HEK293 (cell line): ENCODE results near the gene NDOR1.

Experiments
- CTCF ChIA-PET: fragments of 350-600 bp; formaldehyde crosslinking; extraction: SDS; loops from one replicate; lab custom pipeline; 2021; ENCODE audit warnings: antibody characterized with exemption; lab: Yijun Ruan, JAX
- POLR2A ChIA-PET: fragments of 300-600 bp; formaldehyde crosslinking; extraction: SDS; loops from one replicate; lab custom pipeline; 2020; ENCODE audit warnings: antibody characterized with exemption, inconsistent platforms; lab: Yijun Ruan, JAX
- H3K27ac ChIP-seq: fragments of 200-500 bp; sonication (Bioruptor generic); 2 replicates; pipeline ENCODE4 v1.5.1; 2014; ENCODE audit warnings: low read depth, low read length, control low read depth, inconsistent platforms; ENCODE audit errors: extremely low read depth
- H3K36me3 ChIP-seq, 2 experiments: fragments of 200-500 bp in 1 of 2; sonication (Bioruptor generic) in 1 of 2; 1 replicate in 1 of 2; 2 replicates in 1 of 2; pipeline ENCODE4 v1.5.1; 2014 to 2017; ENCODE audit warnings: inconsistent platforms in 2 of 2, low read length in 2 of 2; ENCODE audit not compliant: control insufficient read depth in 2 of 2, insufficient read depth in 1 of 2
- H3K4me1 ChIP-seq: fragments of 200-500 bp; sonication (Bioruptor generic); 2 replicates; pipeline ENCODE4 v1.5.1; 2014; ENCODE audit warnings: mild to moderate bottlenecking, low read length, inconsistent platforms; ENCODE audit not compliant: control insufficient read depth, insufficient read depth
- H3K4me3 ChIP-seq: 2 replicates; pipeline ENCODE4 v1.5.1; 2011; ENCODE audit warnings: low read depth, mild to moderate bottlenecking, control low read depth, low read length, moderate library complexity
- H3K9me3 ChIP-seq: fragments of 200-500 bp; sonication (Bioruptor generic); 2 replicates; pipeline ENCODE4 v1.5.1; 2014; ENCODE audit warnings: low read depth, low read length, inconsistent platforms; ENCODE audit not compliant: control insufficient read depth, insufficient read depth
- BCL11A ChIP-seq: fragments of 450-650 bp; formaldehyde crosslinking; IDR thresholded peaks from 2 replicates; pipeline ENCODE4 v1.5.1; 2016; ENCODE audit warnings: low read depth, missing biosample characterization, missing genetic modification characterization
- GLIS2 ChIP-seq: fragments of 450-650 bp; formaldehyde crosslinking; IDR thresholded peaks from 2 replicates; pipeline ENCODE4 v1.5.1; 2016; ENCODE audit warnings: missing biosample characterization, missing genetic modification characterization
- KLF9 ChIP-seq: fragments of 450-650 bp; formaldehyde crosslinking; IDR thresholded peaks from 2 replicates; pipeline ENCODE4 v1.5.1; 2016; ENCODE audit warnings: missing biosample characterization, missing genetic modification characterization, low read depth
- OSR2 ChIP-seq: fragments of 450-650 bp; formaldehyde crosslinking; IDR thresholded peaks from 2 replicates; pipeline ENCODE4 v1.5.1; 2016; ENCODE audit warnings: missing biosample characterization, missing genetic modification characterization
- RBAK ChIP-seq: fragments of 450-650 bp; formaldehyde crosslinking; IDR thresholded peaks from 2 replicates; pipeline ENCODE4 v1.5.1; 2016; ENCODE audit warnings: missing biosample characterization, missing genetic modification characterization
- SETDB1 ChIP-seq: IDR thresholded peaks from one replicate; pipeline ENCODE4 v1.6.1; 2017; ENCODE audit warnings: mild to moderate bottlenecking, low read length, moderate library complexity, mixed read lengths; ENCODE audit not compliant: insufficient read length
- ZFHX2 ChIP-seq: fragments of 450-650 bp; formaldehyde crosslinking; conservative IDR thresholded peaks from 2 replicates; pipeline ENCODE4 v1.5.1; 2016; ENCODE audit warnings: missing biosample characterization, missing genetic modification characterization
- ZIC2 ChIP-seq: fragments of 450-650 bp; formaldehyde crosslinking; IDR thresholded peaks from 2 replicates; pipeline ENCODE4 v1.5.1; 2016; ENCODE audit warnings: missing biosample characterization, missing genetic modification characterization
- ZNF114 ChIP-seq: fragments of 450-650 bp; formaldehyde crosslinking; IDR thresholded peaks from 2 replicates; pipeline ENCODE4 v1.5.0; 2017; ENCODE audit warnings: missing biosample characterization, missing genetic modification characterization
- ZNF280C ChIP-seq: fragments of 450-650 bp; formaldehyde crosslinking; IDR thresholded peaks from 2 replicates; pipeline ENCODE4 v1.5.1; 2016; ENCODE audit warnings: missing biosample characterization, missing genetic modification characterization
- ZNF394 ChIP-seq: fragments of 450-650 bp; formaldehyde crosslinking; IDR thresholded peaks from 2 replicates; pipeline ENCODE4 v1.5.1; 2016; ENCODE audit warnings: missing biosample characterization, missing genetic modification characterization, mild to moderate bottlenecking, moderate library complexity, borderline replicate concordance
- ZNF488 ChIP-seq: fragments of 450-650 bp; formaldehyde crosslinking; IDR thresholded peaks from 2 replicates; pipeline ENCODE4 v1.5.1; 2016; ENCODE audit warnings: missing biosample characterization, missing genetic modification characterization
- ZNF660 ChIP-seq: fragments of 450-650 bp; IDR thresholded peaks from 2 replicates; pipeline ENCODE4 v1.5.1; 2018; ENCODE audit warnings: missing biosample characterization, mild to moderate bottlenecking, missing genetic modification characterization
- ZNF747 ChIP-seq: fragments of 450-650 bp; formaldehyde crosslinking; IDR thresholded peaks from 2 replicates; pipeline ENCODE4 v1.5.1; 2016; ENCODE audit warnings: missing biosample characterization, missing genetic modification characterization
- ZNF76 ChIP-seq: fragments of 450-650 bp; formaldehyde crosslinking; IDR thresholded peaks from 2 replicates; pipeline ENCODE4; 2016; ENCODE audit warnings: low read depth, missing biosample characterization, missing genetic modification characterization, borderline replicate concordance
- TF ChIP-seq, protein P1 (sequence below): fragments of 450-650 bp; formaldehyde crosslinking; IDR thresholded peaks from 2 replicates; pipeline ENCODE4 v1.5.1; 2016; ENCODE audit warnings: missing biosample characterization, missing genetic modification characterization
- TF ChIP-seq, protein P2 (sequence below): fragments of 450-650 bp; formaldehyde crosslinking; IDR thresholded peaks from 2 replicates; pipeline ENCODE4 v1.5.1; 2017; ENCODE audit warnings: missing biosample characterization, missing genetic modification characterization

NDOR1 gene

GRCh38 chr9:137244486-137245449, 39.3 kb downstream of the NDOR1 start (continued):
- no peak for TF ChIP-seq ZFHX2 (tag by site-specific recombination)
- TF ChIP-seq ZNF76 (tag by site-specific recombination) = no peak
- peak; percentile 50 for TF ChIP-seq KLF9 (tag by site-specific recombination)

GRCh38 chr9:137245450-137246421, 40.2 kb downstream of the NDOR1 start:
- H3K4me3 ChIP-seq = no peak overlapping the region
- TF ChIP-seq SETDB1 (no peak), ZIC2 (peak; percentile 11; the same call in 1 of the 2 replicates), ZNF114 (tag by site-specific recombination) (no peak)
- TF ChIP-seq, protein P1, sequence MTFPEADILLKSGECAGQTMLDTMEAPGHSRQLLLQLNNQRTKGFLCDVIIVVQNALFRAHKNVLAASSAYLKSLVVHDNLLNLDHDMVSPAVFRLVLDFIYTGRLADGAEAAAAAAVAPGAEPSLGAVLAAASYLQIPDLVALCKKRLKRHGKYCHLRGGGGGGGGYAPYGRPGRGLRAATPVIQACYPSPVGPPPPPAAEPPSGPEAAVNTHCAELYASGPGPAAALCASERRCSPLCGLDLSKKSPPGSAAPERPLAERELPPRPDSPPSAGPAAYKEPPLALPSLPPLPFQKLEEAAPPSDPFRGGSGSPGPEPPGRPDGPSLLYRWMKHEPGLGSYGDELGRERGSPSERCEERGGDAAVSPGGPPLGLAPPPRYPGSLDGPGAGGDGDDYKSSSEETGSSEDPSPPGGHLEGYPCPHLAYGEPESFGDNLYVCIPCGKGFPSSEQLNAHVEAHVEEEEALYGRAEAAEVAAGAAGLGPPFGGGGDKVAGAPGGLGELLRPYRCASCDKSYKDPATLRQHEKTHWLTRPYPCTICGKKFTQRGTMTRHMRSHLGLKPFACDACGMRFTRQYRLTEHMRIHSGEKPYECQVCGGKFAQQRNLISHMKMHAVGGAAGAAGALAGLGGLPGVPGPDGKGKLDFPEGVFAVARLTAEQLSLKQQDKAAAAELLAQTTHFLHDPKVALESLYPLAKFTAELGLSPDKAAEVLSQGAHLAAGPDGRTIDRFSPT (tag by site-specific recombination) = 0 out of 2 replicates have a peak, but pooled peaks have one; percentile 12
- no peaks in the 10 kb centered on the region for H3K9me3 ChIP-seq
- H3K27ac ChIP-seq = no peak overlapping the region
- H3K36me3 ChIP-seq = peaks cover 0 to 26% of the 10 kb centered on the region in 2 experiments; a peak in 1 of 3 replicates
- CTCF ChIA-PET = interaction anchor here (0.6 to 3.6 kb wide), 3 partner anchors 8 to 27 kb away, joined by 5 to 29 read pairs (median 16); partner anchors contain the start of gene NELFB
- H3K4me1 ChIP-seq = 0 out of 2 replicates have a peak, but pooled peaks cover 3% of the 10 kb centered on the region
- POLR2A ChIA-PET = interaction anchor here (2.0 to 11.5 kb wide), 5 partner anchors 8 to 116 kb away, joined by 19 to 336 read pairs (median 103); partner anchors contain the start of genes CYSRT1, NELFB, RNF208 and RNF224

DNA sequence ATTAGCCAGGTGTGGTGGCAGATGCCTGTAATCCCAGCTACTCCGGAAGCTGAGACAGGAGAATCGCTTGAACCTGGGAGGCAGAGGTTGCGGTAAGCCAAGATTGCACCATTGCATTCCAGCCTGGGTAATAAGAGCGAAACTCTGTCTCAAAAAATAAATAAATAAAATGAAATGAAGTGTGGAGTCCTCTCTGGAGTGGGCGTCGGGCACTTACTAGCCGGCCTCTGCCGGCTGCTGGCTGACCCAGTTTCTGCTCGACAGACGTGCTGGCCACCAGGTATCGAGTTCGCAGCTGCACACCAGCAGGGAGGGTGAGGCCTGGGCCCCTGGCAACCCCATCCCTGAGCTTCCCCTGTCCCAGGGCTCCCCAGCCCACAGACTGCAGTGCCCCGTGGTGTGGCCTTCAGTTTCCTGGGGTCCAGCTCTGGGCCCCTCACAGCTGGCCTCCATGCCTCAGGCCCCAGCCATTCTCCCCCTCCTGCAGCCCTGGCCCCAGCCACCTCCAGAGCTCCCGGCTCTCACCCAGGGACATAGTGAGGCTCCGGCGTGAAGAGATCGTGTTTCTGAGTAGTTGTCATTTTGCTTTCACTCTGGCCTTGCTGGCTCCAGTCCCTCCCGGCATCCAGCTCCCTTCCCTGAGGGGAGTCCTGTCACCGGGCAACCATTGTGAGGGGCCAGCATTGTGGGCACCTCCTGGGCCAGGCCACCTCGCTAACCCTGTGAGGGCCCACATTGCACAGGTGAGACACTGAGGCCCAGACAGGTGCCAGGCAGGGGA, 41.8 kb downstream of the NDOR1 start:
- CTCF ChIA-PET = interaction anchor here (0.7 to 3.6 kb wide), 5 partner anchors 10 to 176 kb away, joined by 3 to 29 read pairs (median 4); partner anchors contain the start of genes EXD3 and NOXA1
- 0 out of 2 replicates have a peak, but pooled peaks cover 3% of the 10 kb centered on the region for H3K4me1 ChIP-seq
- TF ChIP-seq ZNF394 (tag by site-specific recombination) = peak; percentile 53; the same call in 1 of the 2 replicates
- TF ChIP-seq GLIS2 (tag by site-specific recombination) = peak; percentile 58
- TF ChIP-seq, protein P2, sequence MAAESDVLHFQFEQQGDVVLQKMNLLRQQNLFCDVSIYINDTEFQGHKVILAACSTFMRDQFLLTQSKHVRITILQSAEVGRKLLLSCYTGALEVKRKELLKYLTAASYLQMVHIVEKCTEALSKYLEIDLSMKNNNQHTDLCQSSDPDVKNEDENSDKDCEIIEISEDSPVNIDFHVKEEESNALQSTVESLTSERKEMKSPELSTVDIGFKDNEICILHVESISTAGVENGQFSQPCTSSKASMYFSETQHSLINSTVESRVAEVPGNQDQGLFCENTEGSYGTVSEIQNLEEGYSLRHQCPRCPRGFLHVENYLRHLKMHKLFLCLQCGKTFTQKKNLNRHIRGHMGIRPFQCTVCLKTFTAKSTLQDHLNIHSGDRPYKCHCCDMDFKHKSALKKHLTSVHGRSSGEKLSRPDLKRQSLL (tag by site-specific recombination) = peak; percentile 62; the same call in 1 of the 2 replicates
- TF ChIP-seq, protein P1 (tag by site-specific recombination) = no peak
- no peak for TF ChIP-seq ZNF280C
- no peak for TF ChIP-seq OSR2 (tag by site-specific recombination)
- peak; percentile 70; the same call in 1 of the 2 replicates for TF ChIP-seq ZIC2
- TF ChIP-seq ZNF747 (tag by site-specific recombination) = no peak
- TF ChIP-seq ZNF660 (tag by site-specific recombination) = no peak
- no peak for TF ChIP-seq ZNF488 (tag by site-specific recombination)
- no peak for TF ChIP-seq BCL11A (tag by site-specific recombination)
- no peak for TF ChIP-seq RBAK (tag by site-specific recombination)

More for the DNA sequence above, 41.8 kb downstream of the NDOR1 start:
- H3K27ac ChIP-seq = no peak overlapping the region
- no peaks in the 10 kb centered on the region for H3K9me3 ChIP-seq
- H3K4me3 ChIP-seq = no peak overlapping the region
- peaks cover 0 to 18% of the 10 kb centered on the region in 2 experiments; a peak in 1 of 3 replicates for H3K36me3 ChIP-seq
- POLR2A ChIA-PET = interaction anchor here (0.7 to 11.5 kb wide), 4 partner anchors 6 to 213 kb away, joined by 3 to 336 read pairs (median 4); partner anchors contain the start of genes NELFB, NRARP and STPG3
